CD4-positive, alpha-beta T cell treated with Interleukin-12 subunit alpha and Interleukin-12 subunit beta, for 1 hour (primary cell): ENCODE results near the gene GLIS2.
"Not testable (repeated sequence)": the region's sequence is repeated elsewhere in the genome, so short reads cannot be mapped to it uniquely, and the experiment has no call there.

Source experiments
- DNase-seq: peaks from one replicate; pipeline ENCODE4 v3.0.0-alpha.2; 2020

GLIS2 gene

GRCh38 chr16:4337540-4338088 lies 21.7 kb downstream of the GLIS2 start:
- DNase-seq = no peak

- DNase-seq = no peak
Measured at GRCh38 chr16:4338125-4338582, 22.3 kb downstream of the GLIS2 start.

GRCh38 chr16:4338712-4339299 lies 22.9 kb downstream of the GLIS2 start:
- DNase-seq = no peak

GRCh38 chr16:4339455-4339854 lies 23.6 kb downstream of the GLIS2 start:
- no peak for DNase-seq

GRCh38 chr16:4339909-4340308 lies 24.0 kb downstream of the GLIS2 start:
- DNase-seq = no peak

- no peak for DNase-seq
Measured at GRCh38 chr16:4340443-4340842, 24.6 kb downstream of the GLIS2 start.

GRCh38 chr16:4341250-4341649 lies 25.4 kb downstream of the GLIS2 start:
- no peak for DNase-seq

GRCh38 chr16:4342866-4343744 lies 27.2 kb downstream of the GLIS2 start:
- DNase-seq = no peak

GRCh38 chr16:4344300-4344982 lies 28.6 kb downstream of the GLIS2 start:
- not testable (repeated sequence) for DNase-seq

GRCh38 chr16:4344983-4345835 lies 29.3 kb downstream of the GLIS2 start:
- no peak for DNase-seq

GRCh38 chr16:4345836-4346781 lies 30.2 kb downstream of the GLIS2 start:
- DNase-seq = no peak

GRCh38 chr16:4347010-4347409 lies 31.1 kb downstream of the GLIS2 start:
- no peak for DNase-seq

GRCh38 chr16:4347765-4348509 lies 32.1 kb downstream of the GLIS2 start:
- DNase-seq = no peak

GRCh38 chr16:4349332-4349731 lies 33.5 kb downstream of the GLIS2 start:
- no peak for DNase-seq

- DNase-seq = no peak
Measured at GRCh38 chr16:4350365-4350786, 34.5 kb downstream of the GLIS2 start.

- peak; percentile 98 for DNase-seq
Measured at GRCh38 chr16:4350787-4351659, 35.2 kb downstream of the GLIS2 start, which contains the start of gene PAM16. Gene PAM16, minus strand, starts transcription at chr16:4351321. Its CDS starts 87 bp downstream, at chr16:4351234.

- DNase-seq = no peak
Measured at GRCh38 chr16:4351880-4352279, 36.0 kb downstream of the GLIS2 start.

- DNase-seq = no peak
Measured at GRCh38 chr16:4352843-4353242, 37.0 kb downstream of the GLIS2 start.

- DNase-seq = no peak
Measured at GRCh38 chr16:4353675-4354074, 37.8 kb downstream of the GLIS2 start.
